ENCODE results near the gene PHF2. TPM values are rescaled to one million over a fixed set of nuclear protein-coding genes. Genes with fewer than 3 reads are reported as not detected.

Gene PHF2
- total RNA-seq, 1 experiment from 2014 or later: 17.4 TPM

DNA sequence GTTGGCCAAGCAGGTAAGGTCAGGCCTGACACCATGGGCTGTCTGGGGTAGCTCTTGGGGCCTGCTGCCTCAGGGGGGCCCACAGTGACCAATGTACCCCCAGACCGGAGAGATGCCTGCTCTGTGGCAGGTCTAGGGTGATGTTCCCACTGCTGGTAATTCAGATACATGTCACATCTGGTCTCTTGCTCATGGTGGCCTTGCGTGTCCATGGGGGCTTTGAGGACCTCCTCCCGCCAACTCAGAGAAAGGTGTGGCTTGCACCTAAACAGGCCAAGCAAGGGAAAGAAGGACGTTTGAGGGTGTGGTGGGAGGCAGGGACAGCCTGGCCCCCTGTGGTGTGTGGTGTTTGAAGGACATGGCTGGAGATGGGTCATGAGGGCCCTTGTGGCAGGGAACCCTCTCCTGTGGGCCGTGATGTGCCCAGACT, 75.2 kb downstream of the PHF2 start:
- Mint-ChIP-seq H3K27me3 (ENCODE audit: low read depth) (no peaks in the 10 kb centered on the region), H3K36me3 (ENCODE audit: insufficient read depth in 1 of 3, low read depth in 3 of 3) (peaks cover 0 to 26% (median 0%) of the 10 kb centered on the region in 3 experiments; a peak in 4 of 7 replicates), H3K9me3 (no peaks in the 10 kb centered on the region), H3K4me1 (no peaks in the 10 kb centered on the region), H3K27ac (no peak overlapping the region), H3K4me3 (no peak overlapping the region)
- no peak overlapping the region for H2BK5ac ChIP-seq (ENCODE audit: insufficient read length, low read length)
- TF ChIP-seq, protein P1, sequence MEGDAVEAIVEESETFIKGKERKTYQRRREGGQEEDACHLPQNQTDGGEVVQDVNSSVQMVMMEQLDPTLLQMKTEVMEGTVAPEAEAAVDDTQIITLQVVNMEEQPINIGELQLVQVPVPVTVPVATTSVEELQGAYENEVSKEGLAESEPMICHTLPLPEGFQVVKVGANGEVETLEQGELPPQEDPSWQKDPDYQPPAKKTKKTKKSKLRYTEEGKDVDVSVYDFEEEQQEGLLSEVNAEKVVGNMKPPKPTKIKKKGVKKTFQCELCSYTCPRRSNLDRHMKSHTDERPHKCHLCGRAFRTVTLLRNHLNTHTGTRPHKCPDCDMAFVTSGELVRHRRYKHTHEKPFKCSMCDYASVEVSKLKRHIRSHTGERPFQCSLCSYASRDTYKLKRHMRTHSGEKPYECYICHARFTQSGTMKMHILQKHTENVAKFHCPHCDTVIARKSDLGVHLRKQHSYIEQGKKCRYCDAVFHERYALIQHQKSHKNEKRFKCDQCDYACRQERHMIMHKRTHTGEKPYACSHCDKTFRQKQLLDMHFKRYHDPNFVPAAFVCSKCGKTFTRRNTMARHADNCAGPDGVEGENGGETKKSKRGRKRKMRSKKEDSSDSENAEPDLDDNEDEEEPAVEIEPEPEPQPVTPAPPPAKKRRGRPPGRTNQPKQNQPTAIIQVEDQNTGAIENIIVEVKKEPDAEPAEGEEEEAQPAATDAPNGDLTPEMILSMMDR (conservative IDR thresholded peaks at IDR 0.05): no peak
- H2BK12ac ChIP-seq (ENCODE audit: insufficient read length, low read depth, low read length): no peak overlapping the region
- H2AK5ac ChIP-seq (ENCODE audit: insufficient read length, low read length): no peak overlapping the region
- H3K9ac ChIP-seq (ENCODE audit: extremely low read depth, insufficient read length, low read length): no peak overlapping the region
- no peak overlapping the region for H3K23ac ChIP-seq (ENCODE audit: insufficient read length, low read depth, low read length)
- no peak overlapping the region for H2BK120ac ChIP-seq (ENCODE audit: low read depth, low read length, poor library complexity, severe bottlenecking)
- DNase-seq: no peak
- H4K20me1 ChIP-seq (ENCODE audit: control insufficient read depth, insufficient read depth, insufficient read length): no peaks in the 10 kb centered on the region
- no peaks in the 10 kb centered on the region for H3K9me3 ChIP-seq (ENCODE audit: control insufficient read depth, low read depth, low read length)
- no peaks in the 10 kb centered on the region for H3K27me3 ChIP-seq (ENCODE audit: insufficient read depth, low read length)
- H4K5ac ChIP-seq (ENCODE audit: insufficient read length, low read depth, low read length): no peak overlapping the region
- H4K91ac ChIP-seq (ENCODE audit: insufficient read length, low read depth, low read length): no peak overlapping the region
- no peak overlapping the region for H2BK20ac ChIP-seq (ENCODE audit: low read depth, low read length, poor library complexity, severe bottlenecking)
- no peak overlapping the region for H3K4ac ChIP-seq (ENCODE audit: low read depth, low read length)
- H3K27ac ChIP-seq (ENCODE audit: insufficient read length, low read depth, low read length): no peak overlapping the region
- no peaks in the 10 kb centered on the region for H3K23me2 ChIP-seq (ENCODE audit: insufficient read length, low read depth, low read length, poor library complexity, severe bottlenecking)
- H2BK15ac ChIP-seq (ENCODE audit: low read depth, low read length): no peak overlapping the region; the same call in 1 of the 2 replicates
- H3K18ac ChIP-seq (ENCODE audit: insufficient read length, low read depth, low read length): no peak overlapping the region
- no peaks in the 10 kb centered on the region for H3K4me1 ChIP-seq (ENCODE audit: insufficient read depth, low read length)
- H3T11ph ChIP-seq (ENCODE audit: low read length): no peak overlapping the region
- no peak overlapping the region for H2AFZ ChIP-seq (ENCODE audit: low read length)
- H4K8ac ChIP-seq (replicated peaks; ENCODE audit: insufficient read length, low read depth, low read length): no peak overlapping the region
- H3K4me2 ChIP-seq (ENCODE audit: insufficient read depth, insufficient read length, low read length): no peak overlapping the region
- no peak overlapping the region for H3K56ac ChIP-seq (ENCODE audit: insufficient read length, low read depth, low read length)
- no peaks in the 10 kb centered on the region for H3K79me1 ChIP-seq (ENCODE audit: insufficient read depth, low read depth, low read length, poor library complexity, severe bottlenecking)
- WGBS (ENCODE audit: extremely low coverage, insufficient read length, low lambda C conversion rate): no CpG with 5 or more reads among the region's 5 CpGs
- H3K79me2 ChIP-seq (ENCODE audit: insufficient read depth, low read length): no peaks in the 10 kb centered on the region
- no peak overlapping the region; the same call in 1 of the 2 replicates for H3K14ac ChIP-seq (ENCODE audit: insufficient read depth, low read length)

Measured in H9 (cell line).